GM12864 (cell line): ENCODE results near the gene DNASE1L3.

Source experiments
- DNase-seq: peaks from one replicate; pipeline ENCODE4 v3.0.0-alpha.2; 2011; ENCODE audit warnings: low read depth
- H3K4me3 ChIP-seq: 2 replicates; pipeline ENCODE4 v1.5.1; 2011; ENCODE audit warnings: mild to moderate bottlenecking, low read depth, low read length, control low read depth
- TF ChIP-seq, protein P1 (sequence below): IDR thresholded peaks from 2 replicates; pipeline ENCODE4 v1.5.1; 2011; ENCODE audit warnings: low read depth, mild to moderate bottlenecking, moderate library complexity, low read length, control low read depth, inconsistent platforms; ENCODE audit errors: missing control alignments

Gene DNASE1L3

DNA sequence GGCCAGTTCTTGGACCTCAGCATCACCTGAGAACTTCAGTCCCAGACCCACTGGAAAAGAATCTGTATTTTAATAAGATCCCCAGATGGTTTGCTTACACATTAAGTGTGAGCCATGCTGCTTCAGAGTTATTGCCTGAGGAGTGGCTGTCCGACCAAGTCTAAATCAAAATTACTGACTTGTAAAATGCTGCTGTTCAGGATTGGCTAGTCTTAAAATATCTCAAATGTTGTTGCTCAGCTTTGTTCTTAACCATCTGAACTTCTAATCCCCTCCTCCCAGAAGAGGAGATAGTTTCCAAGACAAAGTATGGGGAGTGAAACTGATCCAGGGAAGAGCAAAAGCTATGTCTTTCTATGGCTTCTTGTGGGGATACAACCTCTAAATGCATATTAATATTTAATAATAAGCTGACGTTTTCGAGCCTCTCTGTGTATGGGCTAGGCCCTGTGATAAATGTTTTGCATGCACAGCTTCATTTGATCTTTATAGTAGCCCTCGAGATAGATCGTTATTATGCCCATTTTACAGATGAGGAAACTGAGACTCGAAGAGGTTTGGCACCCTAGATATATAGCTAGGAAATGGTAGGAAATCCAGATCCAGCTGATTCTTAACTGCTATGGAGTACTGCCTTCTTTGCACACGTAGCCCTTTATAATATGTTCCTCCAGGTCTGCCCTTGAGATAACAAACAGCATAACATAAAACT lies 52.2 kb downstream of the DNASE1L3 start:
- no peak for DNase-seq
- H3K4me3 ChIP-seq, result no peak overlapping the region
- TF ChIP-seq, protein P1, sequence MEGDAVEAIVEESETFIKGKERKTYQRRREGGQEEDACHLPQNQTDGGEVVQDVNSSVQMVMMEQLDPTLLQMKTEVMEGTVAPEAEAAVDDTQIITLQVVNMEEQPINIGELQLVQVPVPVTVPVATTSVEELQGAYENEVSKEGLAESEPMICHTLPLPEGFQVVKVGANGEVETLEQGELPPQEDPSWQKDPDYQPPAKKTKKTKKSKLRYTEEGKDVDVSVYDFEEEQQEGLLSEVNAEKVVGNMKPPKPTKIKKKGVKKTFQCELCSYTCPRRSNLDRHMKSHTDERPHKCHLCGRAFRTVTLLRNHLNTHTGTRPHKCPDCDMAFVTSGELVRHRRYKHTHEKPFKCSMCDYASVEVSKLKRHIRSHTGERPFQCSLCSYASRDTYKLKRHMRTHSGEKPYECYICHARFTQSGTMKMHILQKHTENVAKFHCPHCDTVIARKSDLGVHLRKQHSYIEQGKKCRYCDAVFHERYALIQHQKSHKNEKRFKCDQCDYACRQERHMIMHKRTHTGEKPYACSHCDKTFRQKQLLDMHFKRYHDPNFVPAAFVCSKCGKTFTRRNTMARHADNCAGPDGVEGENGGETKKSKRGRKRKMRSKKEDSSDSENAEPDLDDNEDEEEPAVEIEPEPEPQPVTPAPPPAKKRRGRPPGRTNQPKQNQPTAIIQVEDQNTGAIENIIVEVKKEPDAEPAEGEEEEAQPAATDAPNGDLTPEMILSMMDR, result no peak

DNA sequence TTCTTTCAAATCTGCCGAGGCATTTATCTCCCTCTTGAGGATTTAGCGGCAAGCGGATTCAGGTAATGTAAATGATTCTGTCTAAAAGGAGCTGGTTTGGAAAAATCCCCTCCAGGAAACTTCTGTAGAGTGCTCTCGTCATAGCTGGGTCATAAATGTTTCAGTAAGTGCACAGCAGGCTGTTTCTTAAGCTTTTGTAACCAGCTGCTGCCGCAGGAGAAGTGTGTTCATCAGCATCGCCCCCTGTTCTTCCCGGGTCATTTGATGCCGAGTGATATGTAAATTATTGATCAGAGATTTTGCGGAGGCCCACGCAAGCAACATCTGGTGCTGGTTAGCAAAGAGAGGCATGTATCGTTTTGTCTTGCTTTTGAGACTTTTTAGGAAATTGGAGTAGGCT lies 53.1 kb downstream of the DNASE1L3 start:
- H3K4me3 ChIP-seq, result no peak overlapping the region
- TF ChIP-seq, protein P1, result no peak
- DNase-seq, result no peak

DNA sequence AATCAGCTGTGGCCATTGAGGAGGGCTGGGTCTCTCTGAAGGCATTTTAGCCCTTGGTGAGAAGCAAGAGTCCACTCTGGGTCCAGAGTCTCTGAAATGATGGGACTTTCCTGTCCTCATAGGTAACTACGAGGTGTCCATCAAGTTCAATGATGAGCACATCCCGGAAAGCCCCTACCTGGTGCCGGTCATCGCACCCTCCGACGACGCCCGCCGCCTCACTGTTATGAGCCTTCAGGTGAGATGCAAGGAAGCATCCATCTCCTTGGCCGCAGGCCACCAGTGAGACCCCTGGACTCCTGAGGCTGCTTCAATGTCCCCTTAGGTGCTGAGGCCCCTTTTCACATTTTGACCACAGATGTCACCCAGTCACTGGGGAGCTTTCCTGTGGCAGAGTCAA lies 54.9 kb downstream of the DNASE1L3 start:
- no peak overlapping the region for H3K4me3 ChIP-seq
- TF ChIP-seq, protein P1, result no peak
- DNase-seq, result no peak

DNA sequence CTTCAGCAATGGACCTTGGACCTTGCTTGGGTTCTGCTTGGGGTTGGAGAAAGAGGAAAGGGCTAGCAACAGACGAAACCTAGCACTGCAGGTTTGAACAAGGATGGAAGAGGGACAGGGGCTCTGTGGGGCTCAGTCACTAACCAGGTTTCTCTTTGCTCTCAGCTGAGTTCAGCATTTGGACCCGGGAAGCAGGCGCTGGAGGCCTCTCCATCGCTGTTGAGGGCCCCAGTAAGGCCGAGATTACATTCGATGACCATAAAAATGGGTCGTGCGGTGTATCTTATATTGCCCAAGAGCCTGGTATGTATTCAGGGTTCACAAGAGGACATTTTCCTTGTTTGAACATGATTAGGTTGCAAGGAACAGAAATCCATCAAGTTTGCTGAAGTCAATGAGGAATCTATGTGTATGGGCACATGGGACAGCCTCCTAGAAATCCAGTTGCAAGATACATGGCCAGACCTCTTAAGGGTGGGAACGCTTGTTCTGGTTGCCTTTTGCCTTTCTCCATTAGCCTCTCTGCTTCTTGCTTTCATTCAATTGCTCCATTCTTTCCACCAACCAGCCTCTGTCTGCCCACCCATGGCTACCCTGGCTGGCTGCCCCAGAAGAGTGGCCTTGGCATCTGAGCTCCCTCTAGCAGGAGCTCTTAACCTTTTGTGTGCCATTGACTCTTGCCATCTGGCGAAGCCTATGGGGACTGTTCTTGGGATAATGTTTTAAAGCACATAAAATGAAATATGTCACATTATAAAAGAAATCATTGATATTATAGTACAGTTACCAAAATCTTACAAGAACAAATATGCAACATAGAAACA lies 55.9 kb downstream of the DNASE1L3 start:
- no peak for DNase-seq
- TF ChIP-seq, protein P1, result no peak
- H3K4me3 ChIP-seq, result no peak overlapping the region

DNA sequence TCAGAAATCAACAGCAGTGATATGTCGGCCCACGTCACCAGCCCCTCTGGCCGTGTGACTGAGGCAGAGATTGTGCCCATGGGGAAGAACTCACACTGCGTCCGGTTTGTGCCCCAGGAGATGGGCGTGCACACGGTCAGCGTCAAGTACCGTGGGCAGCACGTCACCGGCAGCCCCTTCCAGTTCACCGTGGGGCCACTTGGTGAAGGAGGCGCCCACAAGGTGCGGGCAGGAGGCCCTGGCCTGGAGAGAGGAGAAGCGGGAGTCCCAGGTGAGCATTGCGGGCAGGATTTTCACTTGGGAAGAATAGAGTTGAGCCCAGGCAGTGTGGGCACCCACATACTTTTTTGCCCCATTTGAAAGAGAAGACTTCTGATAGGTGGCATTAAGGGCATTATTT lies 57.4 kb downstream of the DNASE1L3 start:
- TF ChIP-seq, protein P1, result no peak
- DNase-seq, result no peak

DNA sequence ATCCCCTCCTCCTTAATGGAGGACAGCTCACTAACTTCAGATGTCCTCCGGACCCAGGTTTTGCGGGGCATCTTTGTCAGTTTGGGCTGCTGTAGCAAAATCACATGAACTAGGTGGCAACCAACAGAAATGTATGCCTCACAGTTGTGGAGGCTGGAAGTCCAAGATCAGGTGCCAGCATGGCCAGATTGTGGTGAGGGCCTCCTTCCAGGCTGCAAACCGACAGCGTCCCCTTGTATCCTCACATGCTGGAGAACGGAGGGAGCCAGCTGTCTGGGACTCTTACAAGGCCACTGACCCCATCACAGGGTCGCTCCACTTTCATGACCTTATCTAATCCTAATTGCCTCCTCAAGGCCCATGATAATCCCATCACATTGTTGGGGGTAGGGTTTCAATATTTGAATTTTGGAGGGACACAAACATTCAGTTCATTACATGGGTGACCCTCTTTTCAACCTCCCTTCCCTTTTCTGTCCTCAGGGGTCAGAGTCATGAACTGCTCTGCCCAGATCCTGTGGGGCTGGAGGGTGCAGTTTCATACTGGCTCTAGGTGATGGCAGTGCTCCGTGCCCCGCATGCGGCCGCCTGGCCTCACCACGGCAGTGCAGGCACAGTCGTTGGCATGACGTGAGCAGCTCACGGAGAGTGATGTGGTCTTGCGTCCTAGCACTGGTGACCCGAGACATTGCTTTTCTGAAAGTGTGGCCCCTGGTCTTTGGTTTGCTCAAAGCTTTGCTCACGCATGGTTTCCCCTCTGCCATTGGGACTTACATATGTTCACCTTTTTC lies 58.4 kb downstream of the DNASE1L3 start:
- TF ChIP-seq, protein P1, result no peak
- H3K4me3 ChIP-seq, result no peak overlapping the region
- no peak for DNase-seq

More for the DNA sequence above, 57.4 kb downstream of the DNASE1L3 start:
- H3K4me3 ChIP-seq, result no peak overlapping the region
